Retinal pigment epithelial cell (primary cell): Measurements from ENCODE around the gene TBC1D9B.

Source experiments
- DNase-seq: peaks from one replicate; pipeline ENCODE4 v3.0.0-alpha.2; 2010; ENCODE audit warnings: low read depth
- H3K4me3 ChIP-seq: 2 replicates; pipeline ENCODE4 v1.5.1; 2011; ENCODE audit warnings: mild to moderate bottlenecking, low read length, control low read depth, moderate library complexity
- TF ChIP-seq, protein P1 (sequence below): conservative IDR thresholded peaks from 2 replicates; pipeline ENCODE4 v1.5.1; 2011; ENCODE audit warnings: low read depth, low read length, control low read depth, inconsistent platforms

TBC1D9B gene

GRCh38 chr5:179927824-179928223 lies 20.1 kb upstream of the TBC1D9B start:
- no peak for DNase-seq
- no peak overlapping the region for H3K4me3 ChIP-seq
- TF ChIP-seq, protein P1, sequence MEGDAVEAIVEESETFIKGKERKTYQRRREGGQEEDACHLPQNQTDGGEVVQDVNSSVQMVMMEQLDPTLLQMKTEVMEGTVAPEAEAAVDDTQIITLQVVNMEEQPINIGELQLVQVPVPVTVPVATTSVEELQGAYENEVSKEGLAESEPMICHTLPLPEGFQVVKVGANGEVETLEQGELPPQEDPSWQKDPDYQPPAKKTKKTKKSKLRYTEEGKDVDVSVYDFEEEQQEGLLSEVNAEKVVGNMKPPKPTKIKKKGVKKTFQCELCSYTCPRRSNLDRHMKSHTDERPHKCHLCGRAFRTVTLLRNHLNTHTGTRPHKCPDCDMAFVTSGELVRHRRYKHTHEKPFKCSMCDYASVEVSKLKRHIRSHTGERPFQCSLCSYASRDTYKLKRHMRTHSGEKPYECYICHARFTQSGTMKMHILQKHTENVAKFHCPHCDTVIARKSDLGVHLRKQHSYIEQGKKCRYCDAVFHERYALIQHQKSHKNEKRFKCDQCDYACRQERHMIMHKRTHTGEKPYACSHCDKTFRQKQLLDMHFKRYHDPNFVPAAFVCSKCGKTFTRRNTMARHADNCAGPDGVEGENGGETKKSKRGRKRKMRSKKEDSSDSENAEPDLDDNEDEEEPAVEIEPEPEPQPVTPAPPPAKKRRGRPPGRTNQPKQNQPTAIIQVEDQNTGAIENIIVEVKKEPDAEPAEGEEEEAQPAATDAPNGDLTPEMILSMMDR = no peak

DNA sequence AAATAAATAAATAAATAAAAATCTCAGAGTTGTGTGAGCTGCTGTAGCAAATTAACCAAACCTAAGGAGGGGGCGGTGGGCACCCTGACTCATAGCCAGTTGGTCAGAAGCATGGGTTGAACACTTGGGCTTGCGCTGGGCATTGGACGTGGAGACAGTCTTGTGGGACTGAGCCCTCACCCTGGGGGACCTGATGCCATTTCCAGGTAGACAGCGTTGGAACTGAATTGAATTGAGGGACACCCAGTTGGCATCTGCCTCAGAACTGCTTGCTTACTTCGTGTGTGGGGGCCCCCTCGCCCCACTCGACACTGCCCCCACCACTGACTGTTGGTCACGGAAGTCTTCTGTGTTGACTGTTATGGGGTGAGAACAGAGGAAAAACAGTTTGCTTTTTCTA lies 19.0 kb upstream of the TBC1D9B start:
- H3K4me3 ChIP-seq = no peak overlapping the region
- no peak for DNase-seq
- TF ChIP-seq, protein P1 = no peak

DNA sequence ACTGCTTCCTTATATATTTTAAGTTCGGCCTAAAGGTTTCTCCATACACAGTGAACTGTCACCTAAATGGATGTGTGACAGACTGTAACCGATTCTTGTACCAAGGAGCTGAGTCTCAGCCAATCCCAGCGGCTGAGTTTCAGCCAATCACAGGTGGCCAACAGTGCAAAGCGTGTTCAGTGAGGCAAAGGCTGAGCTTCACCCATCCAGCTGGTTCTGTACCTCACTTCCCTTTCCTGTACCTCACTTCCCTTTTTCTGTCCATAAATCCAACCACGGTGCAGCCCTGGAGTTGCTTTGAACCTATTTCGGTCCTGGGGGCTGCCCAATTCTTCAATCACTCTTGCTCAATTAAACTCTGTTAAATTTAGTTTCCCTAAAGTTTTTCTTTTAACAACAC lies 15.7 kb upstream of the TBC1D9B start:
- H3K4me3 ChIP-seq = no peak overlapping the region
- no peak for DNase-seq
- TF ChIP-seq, protein P1 = no peak

DNA sequence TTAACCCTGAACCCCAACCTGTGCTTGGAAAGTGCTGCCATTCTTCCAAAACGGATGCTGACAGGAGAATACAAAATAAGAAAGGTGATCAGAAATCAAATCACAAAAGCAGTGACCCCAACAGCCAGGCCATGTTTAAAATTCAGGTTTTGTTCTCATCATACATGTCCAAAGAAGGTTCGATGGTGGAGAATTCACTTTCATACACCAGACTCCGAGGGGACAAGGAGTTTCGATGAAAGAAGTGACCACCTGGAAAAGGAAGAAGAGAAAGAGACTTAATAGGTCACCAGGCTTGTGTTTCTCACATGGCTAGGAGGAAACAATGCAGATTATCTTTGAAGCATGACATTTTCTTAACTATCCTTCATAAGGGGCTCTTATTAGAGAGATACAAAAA lies 12.5 kb upstream of the TBC1D9B start:
- TF ChIP-seq, protein P1 = no peak
- no peak for DNase-seq
- no peak overlapping the region for H3K4me3 ChIP-seq

DNA sequence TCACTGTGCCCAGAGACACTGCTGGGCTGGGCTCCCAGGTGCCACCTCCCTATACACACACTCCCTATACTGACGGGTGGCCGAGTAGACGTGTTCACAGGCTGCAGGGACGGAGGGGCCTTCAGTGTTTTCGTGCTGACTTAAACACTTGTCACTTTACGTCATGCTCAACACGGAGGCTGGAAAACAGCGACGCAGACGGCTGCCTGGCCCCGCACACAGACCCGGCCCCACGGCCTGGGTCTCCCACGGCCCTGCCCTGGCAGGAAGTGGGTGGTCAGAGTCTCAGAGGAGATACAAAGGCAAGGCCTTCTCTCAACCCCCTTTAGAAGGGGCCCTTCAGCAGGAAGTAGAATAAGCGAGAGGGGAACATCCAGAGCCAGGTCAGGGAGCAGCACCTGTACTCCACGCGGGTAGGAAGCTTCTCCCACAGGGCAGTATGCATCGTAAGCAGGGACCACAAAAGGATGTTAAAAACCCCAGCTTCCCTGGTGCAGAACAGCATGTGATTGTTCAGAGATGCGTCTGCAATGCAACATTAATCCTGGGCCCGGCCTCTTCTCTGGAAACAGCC lies 11.9 kb upstream of the TBC1D9B start:
- DNase-seq = no peak

DNA sequence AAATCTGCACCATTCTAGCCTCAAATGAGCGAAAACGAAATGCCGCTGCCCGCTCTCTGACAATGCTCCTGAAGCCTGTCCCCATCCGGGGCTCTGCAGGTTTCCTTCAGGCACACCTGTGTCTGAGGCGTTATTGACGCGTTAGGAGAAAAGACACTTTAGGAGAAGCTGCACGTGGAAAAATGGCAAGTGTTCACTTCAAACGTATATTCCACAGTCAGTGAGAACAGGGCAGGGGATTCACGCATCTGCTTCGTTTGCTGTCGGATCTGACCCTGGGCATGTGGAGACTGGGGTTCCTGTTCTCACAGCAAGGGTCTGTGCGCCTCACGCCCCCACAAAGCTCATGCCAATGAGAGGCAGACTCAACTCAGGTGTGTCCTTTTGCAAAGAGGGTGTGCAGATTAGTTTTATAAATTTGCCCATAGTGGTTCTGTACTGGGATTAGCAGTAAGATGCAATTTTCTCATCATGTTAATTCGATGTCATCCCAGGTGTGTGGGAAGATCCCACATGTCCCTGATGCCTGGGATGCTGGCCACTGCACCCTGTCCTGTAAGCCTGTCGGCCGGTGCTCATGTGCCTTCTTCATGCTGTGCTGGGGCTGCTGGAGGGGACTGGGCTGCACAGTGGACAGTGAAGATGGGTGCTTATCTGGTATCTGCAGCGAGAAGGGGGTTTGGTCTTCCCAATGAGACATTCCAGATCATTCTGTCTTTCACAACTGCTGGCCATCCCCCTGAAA lies 11.2 kb upstream of the TBC1D9B start:
- no peak for DNase-seq
- no peak overlapping the region for H3K4me3 ChIP-seq
- TF ChIP-seq, protein P1 = no peak

More for the DNA sequence above, 11.9 kb upstream of the TBC1D9B start:
- H3K4me3 ChIP-seq = no peak overlapping the region
- TF ChIP-seq, protein P1 = no peak

GRCh38 chr5:179916523-179916922 lies 8.8 kb upstream of the TBC1D9B start:
- DNase-seq = no peak
- H3K4me3 ChIP-seq = no peak overlapping the region
- TF ChIP-seq, protein P1 = no peak
